ENCODE measurements around the gene ESR1.

GRCh38 chr6:152094276-152094675 lies 286.8 kb downstream of the ESR1 start:
- no peak for TF ChIP-seq CTCF (IDR thresholded peaks at IDR 0.05; ENCODE audit: low read depth, low read length, missing input control)
- TF ChIP-seq GABPA (IDR thresholded peaks at IDR 0.05 in 1 of 2, conservative IDR thresholded peaks at IDR 0.05 in 1 of 2): no peak
